A673 (cell line): ENCODE data around the gene ETV3L. TPM values are rescaled to one million over a fixed set of nuclear protein-coding genes. Genes with fewer than 3 reads are reported as not detected.

Experiments
- BruUV-seq: library from RNA; stranded (reverse); fragments of 400-500 nt; replicated peaks from 2 replicates; lab custom pipeline; 2021; lab: Mats Ljungman, UMichigan
- CTCF ChIA-PET: fragments of 300-600 bp; sonication (Branson Sonifier 250); formaldehyde crosslinking; loops from one replicate; lab custom pipeline; 2022; ENCODE audit warnings: antibody characterized with exemption; lab: Charles Lee
- POLR2A ChIA-PET: fragments of 300-600 bp; sonication (Branson Sonifier 250); formaldehyde crosslinking; loops from one replicate; lab custom pipeline; 2022; ENCODE audit warnings: antibody characterized with exemption; ENCODE audit not compliant: low non-redundant PET; lab: Charles Lee
- DNase-seq: peaks from one replicate; pipeline ENCODE4 v3.0.0-alpha.2; 2015; ENCODE audit warnings: low spot score
- H3K27ac ChIP-seq: fragments of 200-600 bp; sonication (generic); 2 replicates; pipeline ENCODE4 v1.5.1; 2016; ENCODE audit warnings: mixed run types, low read depth, mild to moderate bottlenecking, mixed read lengths, antibody characterized with exemption, low read length; ENCODE audit not compliant: poor library complexity, severe bottlenecking
- H3K27me3 ChIP-seq: fragments of 200-600 bp; sonication (generic); replicated peaks from 2 replicates; pipeline ENCODE4 v1.6.1; 2017; ENCODE audit warnings: mixed run types, low read depth, mild to moderate bottlenecking, mixed read lengths, antibody characterized with exemption, low read length; ENCODE audit not compliant: insufficient read depth, poor library complexity
- H3K36me3 ChIP-seq: fragments of 200-600 bp; sonication (generic); 2 replicates; pipeline ENCODE4 v1.6.1; 2016; ENCODE audit warnings: mixed run types, mild to moderate bottlenecking, mixed read lengths, antibody characterized with exemption, low read length; ENCODE audit not compliant: insufficient read depth, poor library complexity, severe bottlenecking
- H3K4me1 ChIP-seq: fragments of 200-600 bp; sonication (generic); 2 replicates; pipeline ENCODE4 v1.6.1; 2017; ENCODE audit warnings: mixed run types, mild to moderate bottlenecking, mixed read lengths, antibody characterized with exemption, low read length; ENCODE audit not compliant: insufficient read depth, poor library complexity, severe bottlenecking
- H3K4me3 ChIP-seq: fragments of 200-600 bp; sonication (generic); 2 replicates; pipeline ENCODE4 v1.5.1; 2016; ENCODE audit warnings: low read depth, mixed run types, mild to moderate bottlenecking, mixed read lengths, low read length; ENCODE audit not compliant: poor library complexity, severe bottlenecking
- H3K9me3 ChIP-seq: fragments of 200-600 bp; sonication (generic); 2 replicates; pipeline ENCODE4 v1.6.1; 2016; ENCODE audit warnings: mixed run types, low read depth, mild to moderate bottlenecking, mixed read lengths, antibody characterized with exemption, low read length; ENCODE audit not compliant: poor library complexity, severe bottlenecking
- CTCF ChIP-seq: fragments of 300-800, 200-600 bp; sonication (generic); conservative IDR thresholded peaks from 2 replicates; pipeline ENCODE4 v1.5.1; 2017; ENCODE audit warnings: low read depth, mild to moderate bottlenecking, antibody characterized with exemption, low read length, moderate library complexity, mixed read lengths
- EZH2 ChIP-seq: fragments of 200-600 bp; sonication (generic); IDR thresholded peaks from 2 replicates; pipeline ENCODE4 v1.6.1; 2017; ENCODE audit warnings: borderline replicate concordance, low read depth, mild to moderate bottlenecking, mixed read lengths, antibody characterized with exemption, low read length; ENCODE audit not compliant: poor library complexity, severe bottlenecking
- intact Hi-C: fragments of 100-400 bp; cut with micrococcal nuclease; formaldehyde crosslinking; loops from one replicate; pipeline ENCODE4 v1.10.0; 2022; ENCODE audit not compliant: unreplicated experiment
- total RNA-seq: library from RNA; stranded (reverse); gene quantifications from 2 replicates; pipeline ENCODE4 v1.2.3, GENCODE V29; 2021

Gene ETV3L
- total RNA-seq, 1 experiment from 2014 or later, result not detected

DNA sequence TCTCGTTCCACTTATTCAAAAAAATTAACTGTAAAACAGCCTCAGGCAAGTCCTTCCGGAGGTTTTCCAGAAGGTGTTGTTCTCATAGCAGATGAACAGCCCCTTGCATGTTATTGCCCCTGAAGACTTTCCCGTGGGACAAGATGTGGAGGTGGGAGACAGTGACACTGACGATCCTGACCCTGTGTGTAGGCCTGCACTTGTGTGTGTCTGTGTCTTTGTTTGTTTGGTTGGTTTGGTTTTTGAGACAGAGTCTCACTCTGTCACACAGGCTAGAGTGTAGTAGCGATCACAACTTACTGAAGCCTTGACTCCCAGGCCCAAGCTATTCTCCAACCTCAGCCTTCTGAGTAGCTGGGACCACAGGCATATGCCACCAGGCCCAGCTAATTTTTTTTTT lies 12.6 kb downstream of the ETV3L start:
- Histone ChIP-seq H3K4me3 (no peak overlapping the region), H3K27ac (no peak overlapping the region), H3K4me1 (peaks cover 19% of the 10 kb centered on the region), H3K9me3 (no peaks in the 10 kb centered on the region), H3K36me3 (no peaks in the 10 kb centered on the region), H3K27me3 (no peaks in the 10 kb centered on the region)
- intact Hi-C loops, result no loop called here
- DNase-seq, result no peak
- ChIA-PET POLR2A (no interaction called here), CTCF (interaction anchor here (0.5 to 0.6 kb wide), 2 partner anchors 73 to 348 kb away, joined by 3 to 4 read pairs; no protein-coding TSS in a partner anchor)
- BruUV-seq, result no TSS peak
- TF ChIP-seq CTCF, result no peak
- no peak for TF ChIP-seq EZH2

- Histone ChIP-seq H3K36me3 (no peaks in the 10 kb centered on the region), H3K27me3 (no peaks in the 10 kb centered on the region), H3K9me3 (no peaks in the 10 kb centered on the region), H3K27ac (no peak overlapping the region), H3K4me1 (peaks cover 12% of the 10 kb centered on the region), H3K4me3 (no peak overlapping the region)
- no peak for TF ChIP-seq CTCF
- TF ChIP-seq EZH2, result no peak
- intact Hi-C loops, result no loop called here
- CTCF ChIA-PET, result no interaction called here
- no TSS peak for BruUV-seq
- DNase-seq, result no peak
- POLR2A ChIA-PET, result interaction anchor here (0.6 kb wide), 1 partner anchor 34 kb away, joined by 3 read pairs; no protein-coding TSS in a partner anchor
These were observed 13.3 kb downstream of the ETV3L start for GRCh38 chr1:157086299-157086698.

- BruUV-seq, result no TSS peak
- no peaks in the 10 kb centered on the region for H3K27me3 ChIP-seq
- H3K9me3 ChIP-seq, result no peaks in the 10 kb centered on the region
- H3K27ac ChIP-seq, result no peak overlapping the region
- intact Hi-C loops, result no loop called here
- no peak for DNase-seq
- POLR2A ChIA-PET, result no interaction called here
- TF ChIP-seq CTCF, result no peak
- no peak for TF ChIP-seq EZH2
- CTCF ChIA-PET, result interaction anchor here (0.7 kb wide), 1 partner anchor 160 kb away, joined by 3 read pairs; no protein-coding TSS in a partner anchor
- H3K4me3 ChIP-seq, result no peak overlapping the region
- H3K4me1 ChIP-seq, result peaks cover 3% of the 10 kb centered on the region
- H3K36me3 ChIP-seq, result no peaks in the 10 kb centered on the region
These were observed 14.2 kb downstream of the ETV3L start for GRCh38 chr1:157085421-157085820.
